T-cell (primary cell): Measurements from ENCODE around the gene KLRK1. TPM values are rescaled to one million over a fixed set of nuclear protein-coding genes. Genes with fewer than 3 reads are reported as not detected.
"Not testable (repeated sequence)": the region's sequence is repeated elsewhere in the genome, so short reads cannot be mapped to it uniquely, and the experiment has no call there.

Source experiments
- ATAC-seq, 4 experiments: fragments of 200-7000 bp in 3 of 4; fragments of 150-1000 bp in 1 of 4; cut with Tn5 transposase; replicated peaks in 1 of 4; 1 replicate in 3 of 4; 2 replicates in 1 of 4; pipeline ENCODE4 v1.10.0; 2021; ENCODE audit warnings: moderate library complexity in 3 of 4, mild to moderate bottlenecking in 2 of 4, moderate number of reproducible peaks in 1 of 4
- CTCF ChIA-PET, 2 donors: fragments of 300-600 bp; sonication (Branson Sonifier 250); formaldehyde crosslinking; loops; one replicate each; lab custom pipeline; 2022; ENCODE audit warnings: antibody characterized with exemption in 2 of 2; lab: Charles Lee
- POLR2A ChIA-PET, 2 donors: fragments of 300-600 bp; sonication (Branson Sonifier 250); formaldehyde crosslinking; loops; one replicate each; lab custom pipeline; 2022; ENCODE audit warnings: antibody characterized with exemption in 2 of 2; lab: Charles Lee
- DNase-seq, 35 experiments: peaks; one replicate each; pipeline versions ENCODE4 v3.0.0 to v3.0.0-alpha.2; 2013 to 2023
- H3K27ac ChIP-seq: one replicate; pipeline ENCODE4 v1.5.1; 2013; ENCODE audit warnings: low read length
- H3K27me3 ChIP-seq, 2 experiments: replicated peaks in 1 of 2; 1 replicate in 1 of 2; 2 replicates in 1 of 2; pipeline versions ENCODE4 v1.6.1 to v1.7.0; 2013; ENCODE audit warnings: low read length in 1 of 2, mixed read lengths in 1 of 2; ENCODE audit not compliant: control insufficient read depth in 2 of 2, insufficient read depth in 2 of 2; ENCODE audit errors: extremely low read depth in 1 of 2
- H3K36me3 ChIP-seq, 2 donors: 1 replicate in 1 of 2; 2 replicates in 1 of 2; pipeline versions ENCODE4 v1.6.1 to v1.7.0; 2013; ENCODE audit warnings: low read length in 1 of 2; ENCODE audit not compliant: control insufficient read depth in 2 of 2, insufficient read depth in 1 of 2; ENCODE audit errors: extremely low read depth in 1 of 2
- H3K4me1 ChIP-seq, 2 experiments: 1 replicate in 1 of 2; 2 replicates in 1 of 2; pipeline versions ENCODE4 v1.6.1 to v1.7.0; 2013; ENCODE audit warnings: low read length in 2 of 2, mixed read lengths in 1 of 2; ENCODE audit not compliant: insufficient read depth in 2 of 2, control insufficient read depth in 1 of 2; ENCODE audit errors: extremely low read depth in 1 of 2
- H3K4me3 ChIP-seq, 2 donors: 1 replicate in 1 of 2; 2 replicates in 1 of 2; pipeline versions ENCODE4 v1.5.1 to v1.7.0; 2013; ENCODE audit warnings: mild to moderate bottlenecking in 2 of 2, low read length in 1 of 2, moderate library complexity in 1 of 2; ENCODE audit not compliant: control insufficient read depth in 1 of 2; ENCODE audit errors: extremely low read depth in 1 of 2
- H3K9me3 ChIP-seq: 2 replicates; pipeline ENCODE4 v1.7.0; 2013
- H3K27ac Mint-ChIP-seq, 2 donors: one replicate each; pipeline ENCODE4 v1.8.0; 2020 to 2021; ENCODE audit warnings: mild to moderate bottlenecking in 2 of 2, mixed read lengths in 2 of 2
- H3K27me3 Mint-ChIP-seq, 2 donors: one replicate each; pipeline ENCODE4 v1.8.0; 2021 to 2022; ENCODE audit warnings: mixed read lengths in 2 of 2
- H3K36me3 Mint-ChIP-seq: one replicate; pipeline ENCODE4 v1.8.0; 2021; ENCODE audit warnings: mixed read lengths
- H3K4me1 Mint-ChIP-seq, 3 donors: one replicate each; pipeline ENCODE4 v1.8.0; 2020 to 2022; ENCODE audit warnings: mixed read lengths in 3 of 3, mild to moderate bottlenecking in 1 of 3
- H3K4me3 Mint-ChIP-seq, 3 donors: one replicate each; pipeline ENCODE4 v1.8.0; 2020 to 2022; ENCODE audit warnings: mild to moderate bottlenecking in 3 of 3, mixed read lengths in 3 of 3, moderate library complexity in 3 of 3
- H3K9me3 Mint-ChIP-seq, 3 donors: one replicate each; pipeline ENCODE4 v1.8.0; 2020 to 2022; ENCODE audit warnings: mixed read lengths in 3 of 3
- WGBS: methylation state at CpG from one replicate; pipeline ENCODE4 v1.1.5; 2013; ENCODE audit warnings: missing lambda C conversion rate; ENCODE audit not compliant: insufficient coverage; 5-methylcytosine and 5-hydroxymethylcytosine counted together
- total RNA-seq, 35 experiments: library from RNA in 6 of 35; stranded (reverse) in 6 of 35; fragments of 120-200 nt in 1 of 35; gene quantifications; one replicate each; pipeline versions ENCODE4 v1.2.1 to v1.2.4 and lab custom pipeline; 2013 to 2026

The KLRK1 gene
- total RNA-seq, 5 donors from 2014 or later (not counting 1 experiment from before 2014, with no cell fraction given) = 74.5 to 162 (median 141) TPM

DNA sequence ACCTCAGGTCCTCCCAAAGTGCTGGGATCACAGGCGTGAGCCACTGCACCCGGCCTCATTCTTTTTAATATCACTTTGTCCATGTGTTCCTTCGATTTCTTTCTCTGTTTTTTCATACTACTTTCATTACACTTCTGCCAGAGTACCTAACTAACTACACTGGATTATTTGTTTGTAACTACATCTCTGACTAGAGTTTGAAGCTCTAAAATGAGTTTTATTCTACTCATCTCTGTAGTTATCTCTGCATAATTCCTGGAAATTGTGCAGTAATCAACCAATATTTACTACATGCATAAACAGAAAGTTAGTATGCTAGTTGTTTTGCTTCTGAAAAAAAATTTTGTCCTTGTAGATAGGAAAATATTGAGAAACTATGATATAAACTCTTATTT is 15.2 kb downstream of the KLRK1 start:
- Mint-ChIP-seq H3K27me3 (no peaks in the 10 kb centered on the region), H3K27ac (peak overlapping the region; percentile 63 to 68)

DNA sequence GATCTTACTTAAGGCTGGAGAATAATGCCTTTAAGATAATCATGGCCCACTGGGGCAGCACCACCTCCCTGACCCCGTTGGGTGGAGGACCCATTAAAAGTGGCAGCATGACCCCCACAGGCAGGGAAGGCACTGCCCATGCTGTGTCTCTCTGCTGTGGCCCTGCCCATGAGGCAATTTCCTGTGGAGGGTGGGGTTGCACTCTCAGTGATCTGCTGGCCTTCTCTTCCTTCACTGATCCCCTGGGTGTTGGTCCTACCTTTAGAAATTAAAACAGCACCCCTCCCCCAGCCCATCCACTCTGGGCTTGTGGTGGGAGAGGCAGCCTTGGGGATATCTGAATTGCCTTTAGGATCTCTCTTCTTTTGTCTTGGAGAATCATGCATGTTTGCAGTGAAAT is 17.3 kb downstream of the KLRK1 start:
- no peaks in the 10 kb centered on the region for H3K9me3 ChIP-seq
- ATAC-seq = peak; percentile 44 to 64 (median 52)
- H3K4me1 ChIP-seq = peaks cover 14 to 28% of the 10 kb centered on the region in 2 experiments
- H3K27ac ChIP-seq = no peak overlapping the region
- H3K36me3 Mint-ChIP-seq = peaks cover 20% of the 10 kb centered on the region
- no peaks in the 10 kb centered on the region for H3K27me3 Mint-ChIP-seq
- H3K4me1 Mint-ChIP-seq = peaks cover 46 to 62% (median 50%) of the 10 kb centered on the region in 3 donors
- H3K36me3 ChIP-seq = peaks cover 0 to 25% of the 10 kb centered on the region in 2 donors
- H3K9me3 Mint-ChIP-seq = peaks cover 0 to 5% (median 0%) of the 10 kb centered on the region in 3 donors
- no peak for DNase-seq
- H3K27ac Mint-ChIP-seq = peak overlapping the region; percentile 2 to 24
- peak overlapping the region in 1 of 3 donors; percentile 9 for H3K4me3 Mint-ChIP-seq
- no peaks in the 10 kb centered on the region for H3K27me3 ChIP-seq
- ChIA-PET CTCF (interaction anchor here in 1 of 2 donors (0.8 kb wide), 1 partner anchor 723 kb away, joined by 3 read pairs; no protein-coding TSS in a partner anchor), POLR2A (no interaction called here)
- no peak overlapping the region for H3K4me3 ChIP-seq
- 43% methylated on average over 1 of the region's 1 CpG for WGBS

More for the DNA sequence above, 15.2 kb downstream of the KLRK1 start:
- Histone ChIP-seq H3K4me3 (no peak overlapping the region), H3K27ac (peak overlapping the region; percentile 45), H3K9me3 (no peaks in the 10 kb centered on the region), H3K27me3 (no peaks in the 10 kb centered on the region), H3K36me3 (peaks cover 0 to 35% of the 10 kb centered on the region in 2 donors), H3K4me1 (peaks cover 13 to 21% of the 10 kb centered on the region in 2 experiments)
- Mint-ChIP-seq H3K4me1 (peaks cover 33 to 56% (median 40%) of the 10 kb centered on the region in 3 donors), H3K36me3 (peaks cover 14% of the 10 kb centered on the region), H3K9me3 (no peaks in the 10 kb centered on the region), H3K4me3 (peak overlapping the region in 2 of 3 donors; percentile 1 to 46)
- no peak for DNase-seq
- CTCF ChIA-PET = interaction anchor here in 1 of 2 donors (0.7 to 1.0 kb wide), 2 partner anchors 19 to 37 kb away, joined by 3 to 5 read pairs; no protein-coding TSS in a partner anchor
- ATAC-seq = no peak
- WGBS = 87% methylated on average over 2 of the region's 3 CpGs
- POLR2A ChIA-PET = interaction anchor here (0.5 to 0.9 kb wide), 3 partner anchors 8 to 24 kb away, joined by 3 to 8 read pairs (median 4); no protein-coding TSS in a partner anchor

DNA sequence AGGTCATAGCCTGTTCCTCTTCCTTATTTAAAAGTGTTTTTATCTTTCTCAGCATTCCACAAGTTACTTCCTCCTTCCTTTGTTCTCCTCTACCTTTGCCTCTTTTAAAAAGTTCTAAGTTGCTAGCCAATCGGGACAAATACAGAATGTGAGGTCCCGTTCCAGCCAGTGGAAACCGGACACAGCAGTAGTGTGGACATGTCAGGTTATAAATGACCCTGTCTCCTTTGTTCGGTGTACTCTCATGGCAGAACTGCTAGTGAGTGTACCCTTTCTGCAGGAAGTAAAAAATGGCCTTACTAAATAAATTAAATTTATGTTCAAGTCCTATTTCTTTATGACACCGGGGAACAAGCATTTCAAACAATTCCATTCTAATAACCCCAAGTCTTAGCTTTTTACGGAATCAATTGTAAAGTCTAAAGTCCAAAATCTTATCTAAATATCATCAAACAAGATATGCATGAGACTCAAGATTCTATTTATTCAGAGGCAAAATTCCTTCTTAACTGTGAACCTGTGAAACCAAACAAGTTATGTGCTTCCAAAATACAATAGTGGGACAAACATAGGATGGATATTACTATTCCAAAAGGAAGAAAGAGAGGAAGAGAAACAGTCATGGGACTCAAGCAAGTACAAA is 17.8 kb downstream of the KLRK1 start:
- H3K27ac ChIP-seq, H3K27me3 ChIP-seq, H3K27me3 Mint-ChIP-seq, H3K4me3 ChIP-seq, DNase-seq, CTCF ChIA-PET, H3K9me3 Mint-ChIP-seq, ATAC-seq, H3K9me3 ChIP-seq: not testable (repeated sequence)
- H3K4me1 Mint-ChIP-seq = peaks cover 48 to 59% (median 52%) of the 10 kb centered on the region in 3 donors
- peak overlapping the region in 2 of 3 donors; percentile 3 to 41 for H3K4me3 Mint-ChIP-seq
- Histone ChIP-seq H3K36me3 (peaks cover 0 to 28% of the 10 kb centered on the region in 2 donors), H3K4me1 (peaks cover 14 to 30% of the 10 kb centered on the region in 2 experiments)
- no CpG with 5 or more reads among the region's 6 CpGs for WGBS
- H3K36me3 Mint-ChIP-seq = peaks cover 20% of the 10 kb centered on the region
- POLR2A ChIA-PET = interaction anchor here in 1 of 2 donors (0.6 kb wide), 1 partner anchor 617 kb away, joined by 3 read pairs; no protein-coding TSS in a partner anchor
- H3K27ac Mint-ChIP-seq = peak overlapping the region; percentile 71 to 72

DNA sequence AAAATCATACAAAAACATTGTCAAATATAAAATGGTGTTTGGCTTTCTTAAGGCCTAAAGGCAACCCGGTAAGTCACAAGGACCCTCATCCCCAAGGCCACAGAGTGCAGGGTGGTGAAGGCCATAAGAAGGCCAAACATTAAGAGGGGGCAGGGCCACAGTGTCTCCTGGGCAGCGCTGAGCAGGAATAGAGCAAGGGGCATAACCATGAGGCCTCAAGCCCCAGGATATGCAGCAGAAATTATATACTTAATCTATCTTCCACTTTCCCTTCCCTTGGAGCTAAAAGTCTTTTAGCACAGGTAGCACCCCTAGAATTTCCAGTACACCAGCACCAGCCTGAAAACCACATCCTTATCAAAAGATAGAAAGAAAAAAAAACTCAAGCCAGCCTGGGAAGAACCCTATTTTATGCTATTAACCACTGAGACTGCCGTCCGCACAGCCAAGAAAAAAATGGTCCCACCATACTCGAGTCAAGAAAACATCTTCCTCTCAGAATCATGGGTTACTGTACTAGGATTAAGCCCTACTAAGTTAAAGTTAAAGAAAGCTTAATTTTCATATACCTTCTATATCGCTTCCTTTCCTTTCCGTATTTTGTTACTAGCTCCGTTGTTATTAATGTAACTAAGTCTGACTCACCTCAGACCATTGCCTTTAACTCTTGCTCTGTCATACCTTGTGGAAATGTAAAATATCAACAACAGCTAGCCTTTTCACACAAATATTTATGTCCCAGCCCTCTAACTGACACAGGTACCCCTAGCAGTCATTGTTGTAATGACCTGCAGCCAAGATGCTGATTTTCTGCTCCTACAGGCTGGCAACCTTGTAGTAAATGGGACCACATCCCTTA is 20.1 kb downstream of the KLRK1 start:
- ATAC-seq = no peak
- Histone ChIP-seq H3K27ac (peak overlapping the region; percentile 48), H3K9me3 (no peaks in the 10 kb centered on the region), H3K4me1 (peaks cover 27 to 46% of the 10 kb centered on the region in 2 experiments), H3K27me3 (no peaks in the 10 kb centered on the region), H3K36me3 (peaks cover 0 to 19% of the 10 kb centered on the region in 2 donors), H3K4me3 (no peak overlapping the region)
- 61% methylated on average over 2 of the region's 8 CpGs for WGBS
- Mint-ChIP-seq H3K4me3 (peak overlapping the region; percentile 36 to 51 (median 42)), H3K9me3 (peaks cover 0 to 5% (median 0%) of the 10 kb centered on the region in 3 donors), H3K4me1 (peaks cover 52 to 53% (median 52%) of the 10 kb centered on the region in 3 donors), H3K27me3 (no peaks in the 10 kb centered on the region), H3K27ac (peak overlapping the region; percentile 88), H3K36me3 (peaks cover 15% of the 10 kb centered on the region)
- ChIA-PET CTCF (no interaction called here), POLR2A (interaction anchor here in 1 of 2 donors (0.7 kb wide), 1 partner anchor 156 kb away, joined by 3 read pairs; no protein-coding TSS in a partner anchor)
- DNase-seq = peak in 2 of 35 experiments; percentile 16 to 50

GRCh38 chr12:10368206-10369171 is 21.4 kb downstream of the KLRK1 start:
- H3K4me3 ChIP-seq = no peak overlapping the region
- peak overlapping the region; percentile 10 to 49 (median 22) for H3K4me3 Mint-ChIP-seq
- H3K4me1 ChIP-seq = peaks cover 29 to 50% of the 10 kb centered on the region in 2 experiments
- H3K27ac Mint-ChIP-seq = peak overlapping the region; percentile 78 to 85
- peaks cover 0 to 5% (median 0%) of the 10 kb centered on the region in 3 donors for H3K9me3 Mint-ChIP-seq
- POLR2A ChIA-PET = no interaction called here
- peaks cover 15% of the 10 kb centered on the region for H3K36me3 Mint-ChIP-seq
- 94% methylated on average over 5 of the region's 10 CpGs for WGBS
- H3K4me1 Mint-ChIP-seq = peaks cover 45 to 53% (median 48%) of the 10 kb centered on the region in 3 donors
- DNase-seq (no peak), ATAC-seq (no peak)
- CTCF ChIA-PET = no interaction called here
- H3K9me3 ChIP-seq = no peaks in the 10 kb centered on the region
- peak overlapping the region; percentile 25 for H3K27ac ChIP-seq
- peaks cover 0 to 17% of the 10 kb centered on the region in 2 donors for H3K36me3 ChIP-seq
- no peaks in the 10 kb centered on the region for H3K27me3 Mint-ChIP-seq
- no peaks in the 10 kb centered on the region for H3K27me3 ChIP-seq
